ENCODE results near the gene HRH1. TPM values are rescaled to one million over a fixed set of nuclear protein-coding genes. Genes with fewer than 3 reads are reported as not detected.

Gene HRH1
- total RNA-seq, 1 donor from 2014 or later: 1.4 TPM

DNA sequence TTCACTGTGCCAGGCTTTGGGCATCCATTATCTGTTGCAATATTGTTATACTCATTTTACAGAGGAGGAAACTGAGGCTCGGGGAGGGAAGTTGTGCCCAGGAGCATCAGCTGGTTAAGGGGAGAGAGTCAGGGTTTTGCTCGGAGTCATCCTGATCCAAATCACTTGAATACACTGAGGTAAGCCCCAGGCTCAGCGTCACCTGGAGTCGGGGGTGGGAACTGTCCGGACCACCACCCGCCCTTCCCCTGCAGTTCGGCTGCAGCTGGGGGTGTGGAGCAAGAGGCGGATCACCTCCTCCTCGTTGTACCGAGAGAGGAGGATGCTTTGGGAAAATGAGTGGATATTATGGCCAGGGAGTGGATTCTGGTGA lies 646 bp downstream of the HRH1 start:
- TF ChIP-seq, protein P1, sequence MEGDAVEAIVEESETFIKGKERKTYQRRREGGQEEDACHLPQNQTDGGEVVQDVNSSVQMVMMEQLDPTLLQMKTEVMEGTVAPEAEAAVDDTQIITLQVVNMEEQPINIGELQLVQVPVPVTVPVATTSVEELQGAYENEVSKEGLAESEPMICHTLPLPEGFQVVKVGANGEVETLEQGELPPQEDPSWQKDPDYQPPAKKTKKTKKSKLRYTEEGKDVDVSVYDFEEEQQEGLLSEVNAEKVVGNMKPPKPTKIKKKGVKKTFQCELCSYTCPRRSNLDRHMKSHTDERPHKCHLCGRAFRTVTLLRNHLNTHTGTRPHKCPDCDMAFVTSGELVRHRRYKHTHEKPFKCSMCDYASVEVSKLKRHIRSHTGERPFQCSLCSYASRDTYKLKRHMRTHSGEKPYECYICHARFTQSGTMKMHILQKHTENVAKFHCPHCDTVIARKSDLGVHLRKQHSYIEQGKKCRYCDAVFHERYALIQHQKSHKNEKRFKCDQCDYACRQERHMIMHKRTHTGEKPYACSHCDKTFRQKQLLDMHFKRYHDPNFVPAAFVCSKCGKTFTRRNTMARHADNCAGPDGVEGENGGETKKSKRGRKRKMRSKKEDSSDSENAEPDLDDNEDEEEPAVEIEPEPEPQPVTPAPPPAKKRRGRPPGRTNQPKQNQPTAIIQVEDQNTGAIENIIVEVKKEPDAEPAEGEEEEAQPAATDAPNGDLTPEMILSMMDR (IDR thresholded peaks at IDR 0.05; ENCODE audit: borderline replicate concordance): no peak
- no peaks in the 10 kb centered on the region for H3K36me3 ChIP-seq
- peaks cover 28% of the 10 kb centered on the region for H3K4me1 ChIP-seq
- H3K27me3 ChIP-seq (ENCODE audit: low read depth): peaks cover 66% of the 10 kb centered on the region
- intact Hi-C loops (cut with micrococcal nuclease): no loop called here
- H3K4me3 ChIP-seq: peak overlapping the region; percentile 65
- no peak for DNase-seq
- H3K9me3 ChIP-seq (replicated peaks): peaks cover 5% of the 10 kb centered on the region
- peak overlapping the region; percentile 65 for H3K27ac ChIP-seq (replicated peaks)

DNA sequence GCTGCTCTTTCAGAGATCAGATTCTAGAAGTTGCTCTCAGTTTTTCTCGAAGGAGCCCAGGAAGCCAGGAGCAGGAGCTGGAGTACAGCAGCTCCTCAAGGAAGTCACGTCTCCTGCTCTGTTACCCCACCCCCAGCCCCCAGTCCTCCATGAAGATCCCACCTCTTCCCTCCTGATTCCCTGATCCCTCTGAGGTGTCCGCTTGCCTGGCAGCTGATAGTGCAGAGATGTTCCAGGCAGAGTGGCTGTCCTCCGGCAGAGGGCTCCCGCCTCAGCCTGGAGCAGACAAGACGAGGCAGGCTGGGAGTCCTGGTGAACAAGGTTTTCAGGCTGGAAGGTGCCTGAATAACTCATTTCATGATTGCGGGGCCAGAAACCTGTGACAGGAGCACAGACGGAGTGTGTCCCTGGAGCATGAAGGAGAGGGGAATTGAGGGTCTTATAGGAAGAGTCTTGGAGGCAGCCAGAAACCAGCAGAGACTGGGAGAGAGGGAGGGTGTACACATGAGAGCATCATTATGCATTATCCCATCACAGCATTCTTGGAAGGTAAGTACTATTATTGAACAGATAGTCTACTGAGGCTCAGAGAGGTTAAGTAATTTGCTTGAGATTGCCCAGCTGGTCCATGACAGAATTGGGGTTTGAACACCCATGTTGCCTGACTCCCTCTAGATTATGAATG lies 1.2 kb downstream of the HRH1 start:
- H3K27ac ChIP-seq (replicated peaks): peak overlapping the region; percentile 65

DNA sequence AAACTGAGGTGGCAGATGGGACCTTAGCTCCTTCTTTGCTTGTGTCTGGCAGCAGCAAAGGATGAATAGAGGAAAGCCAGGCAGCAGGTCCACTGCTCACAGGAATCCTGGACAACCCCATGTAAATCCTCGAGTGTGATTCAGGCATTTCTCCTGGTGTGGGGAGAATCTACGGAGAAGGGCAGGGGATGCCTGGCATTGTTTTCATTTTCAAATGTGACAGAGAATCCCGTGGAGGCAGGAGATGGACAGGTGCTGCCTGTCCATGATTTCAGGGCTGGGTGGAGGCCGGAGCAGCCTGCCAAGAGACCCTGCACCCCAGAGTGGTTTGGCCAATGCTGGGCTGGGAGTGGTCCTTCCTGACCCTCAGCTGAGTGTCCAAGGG lies 1.7 kb downstream of the HRH1 start:
- peaks cover 28% of the 10 kb centered on the region for H3K4me1 ChIP-seq
- H3K27ac ChIP-seq (replicated peaks): no peak overlapping the region
- H3K36me3 ChIP-seq: no peaks in the 10 kb centered on the region
- H3K9me3 ChIP-seq (replicated peaks): peaks cover 5% of the 10 kb centered on the region
- peaks cover 69% of the 10 kb centered on the region for H3K27me3 ChIP-seq (ENCODE audit: low read depth)
- H3K4me3 ChIP-seq: peak overlapping the region; percentile 65
- no peak for DNase-seq
- intact Hi-C loops (cut with micrococcal nuclease): no loop called here
- TF ChIP-seq, protein P1 (IDR thresholded peaks at IDR 0.05; ENCODE audit: borderline replicate concordance): no peak

More for the DNA sequence above, 1.2 kb downstream of the HRH1 start:
- DNase-seq: peak; percentile 67
- Histone ChIP-seq H3K4me3 (peak overlapping the region; percentile 65), H3K36me3 (no peaks in the 10 kb centered on the region), H3K4me1 (peaks cover 28% of the 10 kb centered on the region), H3K27me3 (ENCODE audit: low read depth) (peaks cover 63% of the 10 kb centered on the region), H3K9me3 (replicated peaks) (peaks cover 5% of the 10 kb centered on the region)
- intact Hi-C loops (cut with micrococcal nuclease): no loop called here
- TF ChIP-seq, protein P1 (IDR thresholded peaks at IDR 0.05; ENCODE audit: borderline replicate concordance): peak; percentile 73

DNA sequence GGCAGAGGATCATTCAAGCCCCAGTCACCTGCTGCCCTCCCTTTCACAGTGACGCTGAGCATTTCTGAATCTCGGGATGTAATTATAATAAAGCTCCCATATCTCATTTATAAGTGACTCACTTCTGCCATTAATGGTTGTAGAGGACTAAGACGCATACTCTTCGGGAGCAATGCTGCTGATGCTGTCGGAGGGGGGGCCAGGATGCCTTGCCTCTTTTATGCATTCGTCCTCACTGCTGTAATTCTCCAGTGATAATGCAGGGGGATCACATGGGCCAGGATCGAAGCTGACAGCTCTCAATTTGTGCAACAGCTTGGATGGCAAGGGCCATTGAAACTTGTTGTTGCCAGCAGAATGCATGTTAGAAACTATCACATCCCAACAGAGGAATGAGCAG lies 3.1 kb downstream of the HRH1 start:
- Histone ChIP-seq H3K27me3 (ENCODE audit: low read depth) (peaks cover 63% of the 10 kb centered on the region), H3K27ac (replicated peaks) (no peak overlapping the region), H3K4me1 (peaks cover 28% of the 10 kb centered on the region), H3K36me3 (no peaks in the 10 kb centered on the region), H3K9me3 (replicated peaks) (peaks cover 5% of the 10 kb centered on the region), H3K4me3 (no peak overlapping the region)
- DNase-seq: no peak
- intact Hi-C loops (cut with micrococcal nuclease): no loop called here
- TF ChIP-seq, protein P1 (IDR thresholded peaks at IDR 0.05; ENCODE audit: borderline replicate concordance): no peak

DNA sequence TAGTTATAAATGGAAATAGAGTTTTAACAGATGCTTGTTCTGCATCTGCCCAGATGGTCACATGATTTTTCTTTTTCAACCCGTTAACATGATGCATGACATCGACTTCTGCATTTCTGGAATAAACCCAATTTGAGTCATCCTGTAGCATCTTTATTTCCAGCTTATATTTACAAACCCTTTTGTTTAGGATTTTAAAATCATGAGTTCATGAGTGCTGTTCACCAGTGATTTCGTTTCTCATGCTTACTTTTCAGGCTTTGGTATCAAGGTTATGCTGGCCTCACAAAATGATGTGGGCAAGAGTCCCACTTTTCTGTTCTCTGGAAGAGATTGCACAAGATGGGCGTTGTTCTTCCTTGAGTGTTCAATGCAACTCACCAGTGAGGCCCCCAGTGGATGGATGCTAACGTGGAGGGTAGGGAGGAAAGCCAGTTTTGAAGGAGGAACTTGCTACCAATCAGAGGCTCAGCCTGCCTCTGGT lies 5.2 kb downstream of the HRH1 start:
- Histone ChIP-seq H3K36me3 (no peaks in the 10 kb centered on the region), H3K4me3 (no peak overlapping the region), H3K27ac (replicated peaks) (peak overlapping the region; percentile 23), H3K9me3 (replicated peaks) (peaks cover 5% of the 10 kb centered on the region), H3K27me3 (ENCODE audit: low read depth) (peaks cover 59% of the 10 kb centered on the region), H3K4me1 (peaks cover 21% of the 10 kb centered on the region)
- no peak for DNase-seq
- TF ChIP-seq, protein P1 (IDR thresholded peaks at IDR 0.05; ENCODE audit: borderline replicate concordance): no peak
- intact Hi-C loops (cut with micrococcal nuclease): no loop called here
